Astrocyte of the hippocampus (primary cell): ENCODE results near the gene CNN2.

Experiments
- DNase-seq: peaks from one replicate; pipeline ENCODE4 v3.0.0; 2011; ENCODE audit warnings: low read depth, low spot score

The CNN2 gene

GRCh38 chr19:1026783-1027649 is 608 bp downstream of the CNN2 start:
- peak; percentile 45 for DNase-seq

GRCh38 chr19:1027650-1028061 is 1.2 kb downstream of the CNN2 start:
- DNase-seq = no peak

- DNase-seq = peak; percentile 96
These were observed 1.9 kb downstream of the CNN2 start for GRCh38 chr19:1028062-1028926.

GRCh38 chr19:1032264-1032867 is 6.0 kb downstream of the CNN2 start:
- no peak for DNase-seq

GRCh38 chr19:1035998-1036621 is 9.7 kb downstream of the CNN2 start:
- no peak for DNase-seq

GRCh38 chr19:1037621-1038064 is 11.2 kb downstream of the CNN2 start:
- no peak for DNase-seq

GRCh38 chr19:1038978-1039645 is 12.7 kb downstream of the CNN2 start:
- no peak for DNase-seq

GRCh38 chr19:1039646-1040475 is 13.5 kb downstream of the CNN2 start, which contains the start of gene ABCA7:
Gene ABCA7 (plus strand): TSS chr19:1040107. CDS start chr19:1041362, 1,255 bp downstream.
- DNase-seq = peak; percentile 99

- DNase-seq = peak; percentile 97
These were observed 14.3 kb downstream of the CNN2 start for GRCh38 chr19:1040476-1041271.

- DNase-seq = no peak
These were observed 14.9 kb downstream of the CNN2 start for GRCh38 chr19:1041272-1041834.

- DNase-seq = no peak
These were observed 15.7 kb downstream of the CNN2 start for GRCh38 chr19:1041835-1042685.

GRCh38 chr19:1042689-1043511 is 16.5 kb downstream of the CNN2 start:
- peak; percentile 60 for DNase-seq

GRCh38 chr19:1045247-1045603 is 18.8 kb downstream of the CNN2 start:
- no peak for DNase-seq

- DNase-seq = no peak
These were observed 19.8 kb downstream of the CNN2 start for GRCh38 chr19:1046117-1046626.

GRCh38 chr19:1046836-1047695 is 20.7 kb downstream of the CNN2 start:
- no peak for DNase-seq

- DNase-seq = no peak
These were observed 21.3 kb downstream of the CNN2 start for GRCh38 chr19:1047696-1048147.
